Sigmoid colon (tissue), 3 donors: ENCODE measurements around the gene MKI67.

Source experiments
- POLR2A ChIP-seq, 2 donors: fragments of 450-650 bp; IDR thresholded peaks; one replicate each; pipeline ENCODE4 v1.6.1; 2016; ENCODE audit warnings: antibody characterized with exemption in 2 of 2, mild to moderate bottlenecking in 2 of 2, moderate library complexity in 2 of 2
- TF ChIP-seq, protein P1 (sequence below), 4 experiments: fragments of 450-650 bp in 3 of 4; fragments of 200-600 bp in 1 of 4; IDR thresholded peaks; one replicate each; pipeline ENCODE4 v1.5.1; 2016 to 2019; ENCODE audit warnings: antibody characterized with exemption in 4 of 4, mild to moderate bottlenecking in 3 of 4, moderate library complexity in 2 of 4

DNA sequence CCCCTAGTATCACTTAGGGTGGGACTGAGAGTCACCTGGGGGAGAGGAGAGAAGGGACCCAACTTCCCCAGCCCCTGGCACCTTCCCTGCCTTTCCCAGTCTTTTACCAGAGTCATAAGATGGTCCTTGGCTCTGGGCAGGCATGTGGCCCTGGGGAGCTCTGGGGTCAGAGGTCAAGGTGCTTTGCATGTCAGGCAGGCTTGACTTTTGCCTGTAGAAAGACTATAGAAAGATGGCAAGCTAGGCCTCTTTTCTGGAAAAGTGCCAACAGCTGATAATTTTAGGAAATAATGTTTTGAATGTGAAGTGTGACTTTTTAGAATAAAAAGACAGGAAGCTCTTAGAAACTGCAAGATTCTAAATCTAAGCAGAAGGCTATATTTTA lies 67.5 kb downstream of the MKI67 start:
- TF ChIP-seq POLR2A (IDR thresholded peaks at IDR 0.05) = no peak
- TF ChIP-seq, protein P1, sequence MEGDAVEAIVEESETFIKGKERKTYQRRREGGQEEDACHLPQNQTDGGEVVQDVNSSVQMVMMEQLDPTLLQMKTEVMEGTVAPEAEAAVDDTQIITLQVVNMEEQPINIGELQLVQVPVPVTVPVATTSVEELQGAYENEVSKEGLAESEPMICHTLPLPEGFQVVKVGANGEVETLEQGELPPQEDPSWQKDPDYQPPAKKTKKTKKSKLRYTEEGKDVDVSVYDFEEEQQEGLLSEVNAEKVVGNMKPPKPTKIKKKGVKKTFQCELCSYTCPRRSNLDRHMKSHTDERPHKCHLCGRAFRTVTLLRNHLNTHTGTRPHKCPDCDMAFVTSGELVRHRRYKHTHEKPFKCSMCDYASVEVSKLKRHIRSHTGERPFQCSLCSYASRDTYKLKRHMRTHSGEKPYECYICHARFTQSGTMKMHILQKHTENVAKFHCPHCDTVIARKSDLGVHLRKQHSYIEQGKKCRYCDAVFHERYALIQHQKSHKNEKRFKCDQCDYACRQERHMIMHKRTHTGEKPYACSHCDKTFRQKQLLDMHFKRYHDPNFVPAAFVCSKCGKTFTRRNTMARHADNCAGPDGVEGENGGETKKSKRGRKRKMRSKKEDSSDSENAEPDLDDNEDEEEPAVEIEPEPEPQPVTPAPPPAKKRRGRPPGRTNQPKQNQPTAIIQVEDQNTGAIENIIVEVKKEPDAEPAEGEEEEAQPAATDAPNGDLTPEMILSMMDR (IDR thresholded peaks at IDR 0.05) = no peak
